K562 (cell line): ENCODE measurements around the gene SPATS1. TPM values are rescaled to one million over a fixed set of nuclear protein-coding genes. Genes with fewer than 3 reads are reported as not detected.

Experiments
- ATAC-seq: fragments of 200-7000 bp; cut with Tn5 transposase; 3 replicates; pipeline ENCODE4 v1.9.1; 2020; ENCODE audit warnings: moderate library complexity
- BruUV-seq: library from RNA; stranded (reverse); fragments of 400-500 nt; replicated peaks from 2 replicates; lab custom pipeline; 2021; lab: Mats Ljungman, UMichigan
- CTCF ChIA-PET: fragments of 300-600 bp; formaldehyde crosslinking; extraction: SDS; loops from one replicate; lab custom pipeline; 2021; ENCODE audit warnings: low intra/inter-chr PET ratio; lab: Yijun Ruan, JAX
- POLR2A ChIA-PET: fragments of 300-600, 350-650 bp; sonication (Branson Sonifier 250); formaldehyde crosslinking; extraction: SDS; loops from one replicate; lab custom pipeline; 2021; ENCODE audit warnings: antibody characterized with exemption, inconsistent platforms; lab: Yijun Ruan, JAX
- DNase-seq, 4 experiments: peaks; one replicate each; pipeline versions ENCODE4 v3.0.0 to v3.0.0-alpha.2; 2011 to 2018; ENCODE audit warnings: low spot score in 3 of 4, mixed read lengths in 3 of 4; ENCODE audit errors: extremely low read depth in 1 of 4
- FAIRE-seq: peaks from 2 replicates; lab custom pipeline; 2011; peaks lifted over from hg19 to GRCh38; lab: Jason Lieb, UNC
- H2AFZ ChIP-seq: 2 replicates; pipeline ENCODE4 v1.6.0; 2011; ENCODE audit warnings: low read depth, low read length, control low read depth, inconsistent platforms
- H3K27ac ChIP-seq: fragments of 200-600 bp; 3 replicates; pipeline ENCODE4 v1.8.0; 2011; ENCODE audit warnings: low read depth, mild to moderate bottlenecking, control low read depth, inconsistent platforms, low read length, moderate library complexity, mixed read lengths; ENCODE audit errors: extremely low read depth
- H3K27me3 ChIP-seq, 2 experiments: fragments of 300-600 bp in 1 of 2; 2 replicates in 1 of 2; 3 replicates in 1 of 2; pipeline versions ENCODE4 v1.6.0 to v1.8.0; 2011; ENCODE audit warnings: inconsistent platforms in 2 of 2, low read length in 2 of 2, mild to moderate bottlenecking in 1 of 2, mixed read lengths in 1 of 2, moderate library complexity in 1 of 2; ENCODE audit not compliant: control insufficient read depth in 2 of 2, insufficient read depth in 2 of 2
- H3K36me3 ChIP-seq: fragments of 300-600 bp; 3 replicates; pipeline ENCODE4 v1.8.0; 2011; ENCODE audit warnings: mild to moderate bottlenecking, low read length, inconsistent platforms; ENCODE audit not compliant: control insufficient read depth, insufficient read depth
- H3K4me1 ChIP-seq, 2 experiments: fragments of 200-600 bp in 1 of 2; replicated peaks in 1 of 2; 2 replicates in 1 of 2; 3 replicates in 1 of 2; pipeline versions ENCODE4 v1.5.1 to v1.8.0; 2011; ENCODE audit warnings: inconsistent platforms in 2 of 2, low read length in 2 of 2, mild to moderate bottlenecking in 1 of 2, mixed read lengths in 1 of 2, moderate library complexity in 1 of 2; ENCODE audit not compliant: control insufficient read depth in 2 of 2, insufficient read depth in 2 of 2
- H3K4me2 ChIP-seq: 2 replicates; pipeline ENCODE4 v1.6.1; 2011; ENCODE audit warnings: low read length, control low read depth, inconsistent platforms, mixed read lengths; ENCODE audit not compliant: insufficient read depth
- H3K4me3 ChIP-seq: fragments of 200-600 bp; sonication (generic), shearing (Covaris generic); 2 replicates; pipeline ENCODE4 v1.5.1; 2016; ENCODE audit warnings: control low read depth, inconsistent platforms
- H3K79me2 ChIP-seq: fragments of 200-600 bp; 3 replicates; pipeline ENCODE4 v1.8.0; 2011; ENCODE audit warnings: low read length, inconsistent platforms; ENCODE audit not compliant: control insufficient read depth, insufficient read depth
- H3K9ac ChIP-seq, 2 experiments: 2 replicates each; pipeline versions ENCODE4 v1.6.0 to v1.6.1; 2011; ENCODE audit warnings: low read depth in 2 of 2, low read length in 2 of 2, control low read depth in 1 of 2, inconsistent platforms in 1 of 2, mild to moderate bottlenecking in 1 of 2, mixed read lengths in 1 of 2; ENCODE audit not compliant: insufficient read depth in 1 of 2
- H3K9me1 ChIP-seq: one replicate; pipeline ENCODE4 v1.6.0; 2011; ENCODE audit warnings: inconsistent platforms, mild to moderate bottlenecking, low read length, moderate library complexity; ENCODE audit not compliant: control insufficient read depth, insufficient read depth
- H3K9me3 ChIP-seq: replicated peaks from 2 replicates; pipeline ENCODE4 v1.5.1; 2011; ENCODE audit warnings: low read depth, low read length, inconsistent platforms; ENCODE audit not compliant: control insufficient read depth, insufficient read depth
- H4K20me1 ChIP-seq: replicated peaks from 2 replicates; pipeline ENCODE4 v1.6.1; 2011; ENCODE audit warnings: low read length, inconsistent platforms, mixed read lengths; ENCODE audit not compliant: control insufficient read depth, insufficient read depth
- EP400 ChIP-seq: fragments of 450-650 bp; IDR thresholded peaks from 2 replicates; pipeline ENCODE4 v1.6.1; 2017; ENCODE audit warnings: antibody characterized with exemption, mild to moderate bottlenecking, moderate library complexity
- ETV6 ChIP-seq, 3 experiments: fragments of 150-350 bp in 1 of 3; sonication (generic) in 1 of 3; formaldehyde crosslinking in 1 of 3; IDR thresholded peaks; 2 replicates each; pipeline versions ENCODE4 v1.6.1 to v1.8.0; 2014 to 2022; ENCODE audit warnings: borderline replicate concordance in 2 of 3, low read depth in 2 of 3, antibody characterized with exemption in 1 of 3, low read length in 1 of 3, mild to moderate bottlenecking in 1 of 3, missing genetic modification reagents in 1 of 3
- PCBP2 ChIP-seq: fragments of 200-400 bp; formaldehyde crosslinking; IDR thresholded peaks from 2 replicates; pipeline ENCODE4 v1.6.1; 2018; ENCODE audit warnings: low read length, low read depth, mild to moderate bottlenecking, moderate library complexity; ENCODE audit not compliant: poor library complexity, severe bottlenecking
- PHB2 ChIP-seq: fragments of 450-650 bp; IDR thresholded peaks from 2 replicates; pipeline ENCODE4 v1.6.1; 2017; ENCODE audit warnings: low read depth
- POLR2AphosphoS5 ChIP-seq: IDR thresholded peaks from 2 replicates; pipeline ENCODE4 v1.6.1; 2011; ENCODE audit warnings: mild to moderate bottlenecking, low read depth, low read length, moderate library complexity; ENCODE audit not compliant: control insufficient read depth, insufficient read depth
- SUPT5H ChIP-seq: fragments of 450-650 bp; IDR thresholded peaks from 2 replicates; pipeline ENCODE4 v1.6.1; 2016
- ZNF395 ChIP-seq: fragments of 200-800 bp; sonication (Bioruptor generic); IDR thresholded peaks from 2 replicates; pipeline ENCODE4 v1.6.1; 2017; ENCODE audit warnings: missing genetic modification characterization, missing compliant biosample characterization
- WGBS: fragments of 100-300 bp; shearing (Covaris generic); methylation state at CpG from one replicate; pipeline ENCODE4 v1.1.6; 2016; ENCODE audit warnings: low coverage, mixed read lengths; ENCODE audit not compliant: insufficient coverage; ENCODE audit errors: missing lambda C conversion rate; 5-methylcytosine and 5-hydroxymethylcytosine counted together
- in situ Hi-C: fragments of 300-500 bp; cut with MboI; formaldehyde crosslinking; loops from 4 replicates; pipeline ENCODE4 v1.15.0; 2018; ENCODE audit warnings: inconsistent platforms, mixed read lengths
- intact Hi-C: fragments of 100-400 bp; cut with micrococcal nuclease; formaldehyde crosslinking; loops from 2 replicates; pipeline ENCODE4 v1.14.2; 2022
- polyA plus RNA-seq, 8 experiments: library from polyadenylated mRNA; depleted of rRNA in 4 of 8; stranded (reverse) in 5 of 8; unstranded in 3 of 8; fragments of >200 nt; fragmentation: Nextera tagmentation in 2 of 8; fragmentation: Illumina TruSeq in 1 of 8; extraction: Ambion mirVana in 2 of 8; extraction: Trizol in 1 of 8; gene quantifications; 2 replicates each; pipeline versions ENCODE4 v1.2.1 to v1.2.3, GENCODE V29; 2011 to 2014; ENCODE audit warnings: inconsistent platforms in 1 of 8, missing spikeins in 1 of 8
- total RNA-seq, 7 experiments: library from RNA; depleted of rRNA in 6 of 7; stranded (reverse); fragments of >200 nt in 6 of 7; fragmentation: Illumina TruSeq in 2 of 7; extraction: Trizol in 2 of 7; gene quantifications; 2 replicates each; pipeline versions ENCODE4 v1.2.1 to v1.2.3, GENCODE V29; 2011 to 2021; ENCODE audit warnings: low replicate concordance in 1 of 7

SPATS1 gene
- total and polyA plus RNA-seq, 9 of the 15 experiments (the other 6 are each of a cell fraction or from before 2014, with no cell fraction given) = not detected

GRCh38 chr6:44298864-44299263 lies 43.6 kb upstream of the SPATS1 start:
- intact Hi-C loops = no loop called here
- Histone ChIP-seq H3K4me1 (peaks cover 0 to 16% of the 10 kb centered on the region in 2 experiments; a peak in 4 of 5 replicates), H3K9ac (peak overlapping the region in 1 of 2 experiments; percentile 0; a peak in 1 of 4 replicates), H3K36me3 (peaks cover 38% of the 10 kb centered on the region; the same call in 2 of the 3 replicates), H3K9me3 (no peaks in the 10 kb centered on the region), H3K79me2 (no peaks in the 10 kb centered on the region), H4K20me1 (peaks cover 9% of the 10 kb centered on the region; the same call in 1 of the 2 replicates), H3K9me1 (no peaks in the 10 kb centered on the region), H2AFZ (no peak overlapping the region), H3K27ac (no peak overlapping the region), H3K4me3 (no peak overlapping the region), H3K4me2 (no peak overlapping the region), H3K27me3 (peaks cover 24 to 30% of the 10 kb centered on the region in 2 experiments; a peak in 4 of 5 replicates)
- WGBS = 60% methylated on average over 3 of the region's 3 CpGs
- POLR2A ChIA-PET = interaction anchor here (0.5 to 8.7 kb wide), 6 partner anchors 10 to 241 kb away, joined by 3 to 116 read pairs (median 4); partner anchors contain the start of gene AARS2
- ATAC-seq (no peak), FAIRE-seq (no peak), DNase-seq (no peak)
- TF ChIP-seq EP400 (no peak), PCBP2 (no peak), ZNF395 (CRISPR knock-in tag) (no peak), PHB2 (no peak), SUPT5H (peak; percentile 64), ETV6 (IDR thresholded peaks at IDR 0.05; ENCODE audit: borderline replicate concordance in 1 of 2, low read depth in 2 of 2, low read length in 1 of 2) (no peak), ETV6 (CRISPR knock-in tag; IDR thresholded peaks at IDR 0.05; ENCODE audit: borderline replicate concordance) (no peak), POLR2AphosphoS5 (0 out of 2 replicates have a peak, but pooled peaks have one; percentile 3)
- CTCF ChIA-PET = interaction anchor here (0.6 to 0.7 kb wide), 2 partner anchors 31 to 1205 kb away, joined by 3 to 5 read pairs; no protein-coding TSS in a partner anchor
- in situ Hi-C loops = no loop called here
- no TSS peak for BruUV-seq
